VCaP (cell line): ENCODE results near the gene EED.

ENCODE experiments used
- H3K27ac ChIP-seq: fragments of 450-650 bp; 2 replicates; pipeline ENCODE4 v1.5.1; 2017
- CTCF ChIP-seq: fragments of 450-650 bp; conservative IDR thresholded peaks from 2 replicates; pipeline ENCODE4 v1.5.1; 2017; ENCODE audit warnings: mild to moderate bottlenecking, moderate library complexity

The EED gene

GRCh38 chr11:86232556-86232955 is 12.0 kb upstream of the EED start:
- H3K27ac ChIP-seq = no peak overlapping the region
- no peak for TF ChIP-seq CTCF

GRCh38 chr11:86234831-86235461 is 9.6 kb upstream of the EED start:
- no peak for TF ChIP-seq CTCF
- no peak overlapping the region for H3K27ac ChIP-seq

GRCh38 chr11:86237267-86237804 is 7.2 kb upstream of the EED start:
- TF ChIP-seq CTCF = no peak
- no peak overlapping the region for H3K27ac ChIP-seq

- TF ChIP-seq CTCF = no peak
- H3K27ac ChIP-seq = no peak overlapping the region
Observed at GRCh38 chr11:86240164-86240563, 4.4 kb upstream of the EED start.

GRCh38 chr11:86241956-86242535 is 2.5 kb upstream of the EED start:
- no peak overlapping the region for H3K27ac ChIP-seq
- TF ChIP-seq CTCF = no peak

GRCh38 chr11:86243396-86243795 is 1.2 kb upstream of the EED start:
- H3K27ac ChIP-seq = peak overlapping the region; percentile 99
- no peak for TF ChIP-seq CTCF

GRCh38 chr11:86244063-86244521 is 461 bp upstream of the EED start:
- no peak for TF ChIP-seq CTCF
- H3K27ac ChIP-seq = peak overlapping the region; percentile 99
